A549 treated with dexamethasone at 1 μM for 4 hours (cell line): ENCODE results near the gene FAM114A2. TPM values are rescaled to one million over a fixed set of nuclear protein-coding genes. Genes with fewer than 3 reads are reported as not detected.

Experiments used
- total RNA-seq: library from RNA; stranded (reverse); fragments of 200-300 nt; extraction: Qiagen RNA extraction; gene quantifications from 5 replicates; pipeline ENCODE4 v1.2.3, GENCODE V29; 2022

Gene FAM114A2
- total RNA-seq: 10.6 to 14.2 TPM (median 12.3 TPM) in 5 replicates

GRCh38 chr5:154038707-154039457 is at the start of gene FAM114A2, which contains the start of gene MFAP3:
Gene FAM114A2, minus strand, starts transcription at chr5:154038910. Its CDS starts 3,957 bp downstream, at chr5:154034953.
Gene MFAP3, plus strand, starts transcription at chr5:154038967. Its CDS starts 10,756 bp downstream, at chr5:154049723.

Other genes starting within 250 kb of the FAM114A2 start
- gene MFAP3, start 57 bp upstream of the FAM114A2 start, total RNA-seq: 20.0 to 31.9 TPM (median 31.3 TPM) in 5 replicates
- 77.2 to 112 TPM (median 110 TPM) in 5 replicates for gene GALNT10, start 151.8 kb upstream of the FAM114A2 start, total RNA-seq